Endothelial cell (in vitro differentiated cells): ENCODE results near the gene TRAPPC5. TPM values are rescaled to one million over a fixed set of nuclear protein-coding genes. Genes with fewer than 3 reads are reported as not detected.

Experiments used
- DNase-seq: peaks from one replicate; pipeline ENCODE4 v3.0.0; 2021; ENCODE audit warnings: low spot score
- H3K27ac Mint-ChIP-seq: one replicate; pipeline ENCODE4 v1.8.0; 2021; ENCODE audit warnings: mixed read lengths, inconsistent platforms; ENCODE audit not compliant: unreplicated experiment
- H3K27me3 Mint-ChIP-seq: one replicate; pipeline ENCODE4 v1.8.0; 2021; ENCODE audit warnings: mild to moderate bottlenecking, moderate library complexity, mixed read lengths, inconsistent platforms; ENCODE audit not compliant: unreplicated experiment
- H3K36me3 Mint-ChIP-seq: one replicate; pipeline ENCODE4 v1.8.0; 2021; ENCODE audit warnings: mild to moderate bottlenecking, low read depth, mixed read lengths, inconsistent platforms; ENCODE audit not compliant: unreplicated experiment
- H3K4me1 Mint-ChIP-seq: one replicate; pipeline ENCODE4 v1.8.0; 2021; ENCODE audit warnings: mild to moderate bottlenecking, mixed read lengths, inconsistent platforms; ENCODE audit not compliant: unreplicated experiment
- H3K4me3 Mint-ChIP-seq: one replicate; pipeline ENCODE4 v1.8.0; 2021; ENCODE audit warnings: mild to moderate bottlenecking, mixed read lengths, inconsistent platforms; ENCODE audit not compliant: unreplicated experiment
- H3K9me3 Mint-ChIP-seq: one replicate; pipeline ENCODE4 v1.8.0; 2021; ENCODE audit warnings: mixed read lengths, inconsistent platforms; ENCODE audit not compliant: unreplicated experiment
- CTCF ChIP-seq: fragments of 200-600 bp; sonication (generic); IDR thresholded peaks from one replicate; pipeline ENCODE4 v1.5.0; 2021; ENCODE audit warnings: antibody characterized with exemption; ENCODE audit not compliant: unreplicated experiment
- total RNA-seq: library from RNA; stranded (reverse); fragmentation: NEBNext Ultra II Directional; extraction: Animal tissue kit (Norgen Biotek cat#: 25700); gene quantifications from one replicate; pipeline ENCODE4 v1.2.1, GENCODE V29; 2021; ENCODE audit not compliant: unreplicated experiment

The TRAPPC5 gene
- total RNA-seq, 1 donor from 2014 or later = 82.0 TPM

- peaks cover 9% of the 10 kb centered on the region for H3K27me3 Mint-ChIP-seq
- H3K27ac Mint-ChIP-seq = no peak overlapping the region
- H3K4me3 Mint-ChIP-seq = no peak overlapping the region
- H3K9me3 Mint-ChIP-seq = no peaks in the 10 kb centered on the region
- H3K4me1 Mint-ChIP-seq = no peaks in the 10 kb centered on the region
- no peaks in the 10 kb centered on the region for H3K36me3 Mint-ChIP-seq
- no peak for TF ChIP-seq CTCF
- no peak for DNase-seq
These were observed 29.4 kb downstream of the TRAPPC5 start for GRCh38 chr19:7709932-7710460.

- DNase-seq = no peak
- no peak for TF ChIP-seq CTCF
- Mint-ChIP-seq H3K9me3 (no peaks in the 10 kb centered on the region), H3K4me1 (no peaks in the 10 kb centered on the region), H3K27ac (no peak overlapping the region), H3K27me3 (peaks cover 9% of the 10 kb centered on the region), H3K36me3 (no peaks in the 10 kb centered on the region), H3K4me3 (no peak overlapping the region)
These were observed 30.0 kb downstream of the TRAPPC5 start for GRCh38 chr19:7710616-7711015.

GRCh38 chr19:7715671-7716070, 35.0 kb downstream of the TRAPPC5 start:
- no peak for DNase-seq
- Mint-ChIP-seq H3K4me1 (no peaks in the 10 kb centered on the region), H3K27ac (no peak overlapping the region), H3K9me3 (no peaks in the 10 kb centered on the region), H3K4me3 (no peak overlapping the region), H3K36me3 (no peaks in the 10 kb centered on the region), H3K27me3 (no peaks in the 10 kb centered on the region)
- TF ChIP-seq CTCF = no peak

GRCh38 chr19:7716762-7717161, 36.1 kb downstream of the TRAPPC5 start:
- Mint-ChIP-seq H3K27me3 (no peaks in the 10 kb centered on the region), H3K4me1 (no peaks in the 10 kb centered on the region)

GRCh38 chr19:7718668-7719067, 38.0 kb downstream of the TRAPPC5 start:
- Mint-ChIP-seq H3K4me3 (no peak overlapping the region), H3K27ac (no peak overlapping the region), H3K27me3 (peaks cover 4% of the 10 kb centered on the region), H3K9me3 (no peaks in the 10 kb centered on the region), H3K4me1 (no peaks in the 10 kb centered on the region), H3K36me3 (no peaks in the 10 kb centered on the region)
- DNase-seq = no peak
- TF ChIP-seq CTCF = no peak

More at GRCh38 chr19:7716762-7717161, 36.1 kb downstream of the TRAPPC5 start:
- Mint-ChIP-seq H3K36me3 (no peaks in the 10 kb centered on the region), H3K27ac (no peak overlapping the region), H3K9me3 (no peaks in the 10 kb centered on the region), H3K4me3 (no peak overlapping the region)
- no peak for TF ChIP-seq CTCF
- DNase-seq = no peak
